Measurements from ENCODE around the gene CHPT1.

CHPT1 gene

DNA sequence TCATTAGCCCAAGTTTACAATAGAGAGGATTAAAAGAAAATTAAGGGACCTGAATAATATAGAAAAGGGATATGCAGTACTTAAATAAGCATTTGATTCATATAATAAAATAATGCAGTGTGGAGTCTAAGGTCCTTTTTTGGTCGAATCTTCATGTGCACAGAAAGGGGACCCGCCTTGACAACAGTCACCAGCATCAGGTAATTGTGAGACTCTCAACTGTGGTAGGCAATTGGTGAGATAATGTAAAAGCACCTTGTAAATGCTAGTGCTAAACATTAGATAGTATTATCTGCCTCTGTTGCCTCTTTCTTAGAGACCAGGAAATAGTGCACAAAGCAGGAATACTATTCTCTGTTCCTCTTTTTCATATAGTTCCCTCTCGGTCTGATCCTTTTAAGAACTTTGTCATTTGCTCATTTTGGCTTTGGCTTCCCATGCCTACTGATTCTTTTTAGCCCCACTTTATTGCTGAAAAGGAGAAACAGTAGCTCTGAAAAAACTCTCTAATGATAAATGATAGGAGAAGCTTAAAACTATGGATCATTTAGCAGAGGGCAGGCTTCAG lies 17.5 kb downstream of the CHPT1 start:
- Histone ChIP-seq H3F3A (ENCODE audit: insufficient read depth) (no peaks in the 10 kb centered on the region), H3K4me2 (ENCODE audit: low read depth, low read length, poor library complexity, severe bottlenecking) (no peak overlapping the region), H2AFZ (ENCODE audit: low read depth, low read length, severe bottlenecking) (no peak overlapping the region), H3K79me2 (ENCODE audit: insufficient read depth, low read length) (no peaks in the 10 kb centered on the region), H3K27me3 (ENCODE audit: low read length) (no peaks in the 10 kb centered on the region), H3K27ac (ENCODE audit: low read depth, low read length) (no peak overlapping the region), H3K9ac (ENCODE audit: low read length) (no peak overlapping the region), H3K36me3 (ENCODE audit: low read length) (no peaks in the 10 kb centered on the region), H3K4me3 (ENCODE audit: insufficient read depth, low read length, poor library complexity, severe bottlenecking) (no peak overlapping the region), H3K9me3 (ENCODE audit: insufficient read depth, low read length) (no peaks in the 10 kb centered on the region), H4K20me1 (ENCODE audit: low read depth, low read length) (no peaks in the 10 kb centered on the region), H3K9me2 (replicated peaks; ENCODE audit: insufficient read depth, low read length) (no peaks in the 10 kb centered on the region)
- TF ChIP-seq EZH2phosphoT487 (conservative IDR thresholded peaks at IDR 0.05; ENCODE audit: low read length) (no peak), CTCF (IDR thresholded peaks at IDR 0.05; ENCODE audit: insufficient read depth, low read length, poor library complexity, severe bottlenecking) (no peak)

GRCh38 chr12:101719566-101719965 lies 22.1 kb downstream of the CHPT1 start:
- no peaks in the 10 kb centered on the region; the same call in 1 of the 2 replicates for H3K36me3 ChIP-seq (ENCODE audit: low read length)
- H3K4me3 ChIP-seq (ENCODE audit: insufficient read depth, low read length, poor library complexity, severe bottlenecking), result no peak overlapping the region
- H2AFZ ChIP-seq (ENCODE audit: low read depth, low read length, severe bottlenecking), result no peak overlapping the region
- no peak overlapping the region for H3K9ac ChIP-seq (ENCODE audit: low read length)
- H3K9me3 ChIP-seq (ENCODE audit: insufficient read depth, low read length), result no peaks in the 10 kb centered on the region
- TF ChIP-seq EZH2phosphoT487 (conservative IDR thresholded peaks at IDR 0.05; ENCODE audit: low read length), result no peak
- TF ChIP-seq CTCF (IDR thresholded peaks at IDR 0.05; ENCODE audit: insufficient read depth, low read length, poor library complexity, severe bottlenecking), result no peak
- no peaks in the 10 kb centered on the region for H3K79me2 ChIP-seq (ENCODE audit: insufficient read depth, low read length)
- H3F3A ChIP-seq (ENCODE audit: insufficient read depth), result no peaks in the 10 kb centered on the region
- H3K27ac ChIP-seq (ENCODE audit: low read depth, low read length), result no peak overlapping the region
- no peaks in the 10 kb centered on the region for H3K9me2 ChIP-seq (replicated peaks; ENCODE audit: insufficient read depth, low read length)
- H3K4me2 ChIP-seq (ENCODE audit: low read depth, low read length, poor library complexity, severe bottlenecking), result no peak overlapping the region
- H4K20me1 ChIP-seq (ENCODE audit: low read depth, low read length), result no peaks in the 10 kb centered on the region
- H3K27me3 ChIP-seq (ENCODE audit: low read length), result no peaks in the 10 kb centered on the region

DNA sequence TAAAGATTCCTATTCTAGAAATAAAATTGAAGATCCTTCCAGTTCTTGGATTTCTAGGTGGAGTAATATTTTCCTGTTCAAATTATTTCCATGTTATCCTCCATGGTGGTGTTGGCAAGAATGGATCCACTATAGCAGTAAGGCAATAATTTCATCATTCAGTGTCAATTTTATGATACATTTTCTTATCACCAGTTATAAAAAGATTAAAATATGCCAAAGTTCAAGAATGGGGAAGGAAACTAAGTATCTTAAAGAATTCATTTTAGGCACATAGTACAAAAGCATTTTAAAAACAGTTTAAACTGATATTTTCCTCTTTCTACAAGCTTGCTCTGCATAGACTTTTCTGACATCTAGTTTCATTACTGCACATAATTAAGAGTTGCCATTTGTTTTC lies 22.7 kb downstream of the CHPT1 start:
- Histone ChIP-seq H3K36me3 (ENCODE audit: low read length) (no peaks in the 10 kb centered on the region; the same call in 1 of the 2 replicates), H3K9me2 (replicated peaks; ENCODE audit: insufficient read depth, low read length) (no peaks in the 10 kb centered on the region), H3F3A (ENCODE audit: insufficient read depth) (no peaks in the 10 kb centered on the region), H3K9me3 (ENCODE audit: insufficient read depth, low read length) (no peaks in the 10 kb centered on the region), H3K27me3 (ENCODE audit: low read length) (no peaks in the 10 kb centered on the region), H3K79me2 (ENCODE audit: insufficient read depth, low read length) (no peaks in the 10 kb centered on the region), H3K4me2 (ENCODE audit: low read depth, low read length, poor library complexity, severe bottlenecking) (no peak overlapping the region), H3K4me3 (ENCODE audit: insufficient read depth, low read length, poor library complexity, severe bottlenecking) (no peak overlapping the region), H2AFZ (ENCODE audit: low read depth, low read length, severe bottlenecking) (no peak overlapping the region), H4K20me1 (ENCODE audit: low read depth, low read length) (no peaks in the 10 kb centered on the region), H3K27ac (ENCODE audit: low read depth, low read length) (no peak overlapping the region), H3K9ac (ENCODE audit: low read length) (no peak overlapping the region)
- TF ChIP-seq CTCF (IDR thresholded peaks at IDR 0.05; ENCODE audit: insufficient read depth, low read length, poor library complexity, severe bottlenecking) (no peak), EZH2phosphoT487 (conservative IDR thresholded peaks at IDR 0.05; ENCODE audit: low read length) (no peak)

All from SU-DHL-6 (cell line).